ENCODE data around the gene THOC6. TPM values are rescaled to one million over a fixed set of nuclear protein-coding genes. Genes with fewer than 3 reads are reported as not detected.

THOC6 gene
- total and polyA plus RNA-seq, 2 donors (not counting 1 experiment from before 2014, with no cell fraction given), result 28.5 to 52.2 TPM

GRCh38 chr16:3063625-3064386, 40.0 kb downstream of the THOC6 start:
- Histone ChIP-seq H3K4me2 (replicated peaks; ENCODE audit: low read depth, low read length, poor library complexity, severe bottlenecking) (no peak overlapping the region), H3K79me2 (ENCODE audit: control insufficient read depth, insufficient read depth, low read length) (no peaks in the 10 kb centered on the region), H3K9ac (ENCODE audit: low read length) (no peak overlapping the region), H3K4me1 (ENCODE audit: control insufficient read depth in 2 of 2, insufficient read depth in 2 of 2, low read length in 2 of 2) (peaks cover 9 to 10% of the 10 kb centered on the region in 2 donors), H3K27ac (ENCODE audit: low read length in 2 of 2) (no peak overlapping the region), H3K36me3 (replicated peaks in 1 of 2; ENCODE audit: control extremely low read depth in 1 of 2, control insufficient read depth in 1 of 2, extremely low read depth in 1 of 2, insufficient read depth in 2 of 2, low read length in 1 of 2) (no peaks in the 10 kb centered on the region), H2AFZ (ENCODE audit: insufficient read depth, low read depth, low read length, poor library complexity, severe bottlenecking) (no peak overlapping the region), H4K20me1 (ENCODE audit: control insufficient read depth, insufficient read depth, low read length, poor library complexity, severe bottlenecking) (no peaks in the 10 kb centered on the region), H3K27me3 (replicated peaks in 1 of 4; ENCODE audit: control extremely low read depth in 1 of 4, control insufficient read depth in 3 of 4, insufficient read depth in 4 of 4, low read length in 3 of 4) (peaks cover 0 to 6% (median 0%) of the 10 kb centered on the region in 4 experiments), H3K4me3 (ENCODE audit: control extremely low read depth in 1 of 5, extremely low read depth in 1 of 5, insufficient read depth in 1 of 5, low read depth in 2 of 5, low read length in 4 of 5) (no peak overlapping the region), H3K9me3 (ENCODE audit: control extremely low read depth in 1 of 3, control insufficient read depth in 2 of 3, insufficient read depth in 1 of 3, low read length in 2 of 3) (no peaks in the 10 kb centered on the region)
- DNase-seq, result no peak
- ChIA-PET POLR2A (interaction anchor here (0.6 kb wide), 1 partner anchor 174 kb away, joined by 5 read pairs; no protein-coding TSS in a partner anchor), CTCF (interaction anchor here (0.6 to 5.0 kb wide), 3 partner anchors 32 to 64 kb away, joined by 3 to 38 read pairs (median 4); no protein-coding TSS in a partner anchor)
- 97% methylated on average over 4 of the region's 8 CpGs for WGBS (ENCODE audit: insufficient coverage)
- peaks cover 11% of the 10 kb centered on the region for H3K4me1 Mint-ChIP-seq
- no peak overlapping the region for H3K4me3 Mint-ChIP-seq
- no peak for ATAC-seq (ENCODE audit: low read depth)
- H3K27me3 Mint-ChIP-seq, result no peaks in the 10 kb centered on the region
- no peaks in the 10 kb centered on the region for H3K9me3 Mint-ChIP-seq (ENCODE audit: insufficient read depth)
- TF ChIP-seq CTCF (IDR thresholded peaks at IDR 0.05) (no peak), EZH2 (IDR thresholded peaks at IDR 0.05; ENCODE audit: borderline replicate concordance, insufficient read depth, low read depth, low read length, poor library complexity, severe bottlenecking) (no peak)
- H3K27ac Mint-ChIP-seq, result peak overlapping the region; percentile 26
- intact Hi-C loops (cut with micrococcal nuclease), result no loop called here

All from B cell (primary cell).